PFSK-1 (cell line): ENCODE measurements around the gene OPCML.

Experiments used
- POLR2AphosphoS5 ChIP-seq: IDR thresholded peaks from 2 replicates; pipeline ENCODE4 v1.6.1; 2012; ENCODE audit warnings: low read depth, mild to moderate bottlenecking, control low read depth, low read length, moderate library complexity
- TAF1 ChIP-seq: IDR thresholded peaks from 2 replicates; pipeline ENCODE4 v1.6.1; 2012; ENCODE audit warnings: low read length, control low read depth, borderline replicate concordance; ENCODE audit not compliant: insufficient read depth

DNA sequence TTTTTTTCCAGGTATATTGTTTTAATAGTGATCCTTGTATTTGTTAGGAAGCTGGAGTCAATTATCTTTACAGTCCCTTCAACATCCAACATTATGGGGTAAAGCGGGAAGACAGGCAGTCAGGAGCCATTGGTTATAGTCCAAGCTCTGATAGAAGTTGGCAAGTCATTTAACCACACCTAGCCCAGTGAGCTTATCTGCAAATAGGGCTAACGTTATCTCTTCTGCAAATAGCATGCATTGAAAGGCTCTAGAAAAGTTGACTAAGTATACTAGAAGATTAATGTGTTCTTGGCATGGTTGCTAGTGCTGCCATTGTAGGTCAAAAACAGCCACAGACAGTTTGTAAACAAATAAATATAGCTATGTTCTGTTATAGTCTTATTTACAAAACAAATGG lies 520.7 kb downstream of the OPCML start:
- no peak for TF ChIP-seq POLR2AphosphoS5
- TF ChIP-seq TAF1: no peak
